HG02870 (cell line): ENCODE data around the gene MTFR1L.
A peak's percentile ranks its signal among the peaks of the same experiment; 100 is the strongest.
"Not testable (repeated sequence)": the region's sequence is repeated elsewhere in the genome, so short reads cannot be mapped to it uniquely, and the experiment has no call there.

Experiments
- ATAC-seq: cut with Tn5 transposase; IDR thresholded peaks from one replicate; pipeline ENCODE4 v1.9.1; 2021; ENCODE audit warnings: mild to moderate bottlenecking, moderate library complexity; ENCODE audit not compliant: unreplicated experiment

MTFR1L gene

DNA sequence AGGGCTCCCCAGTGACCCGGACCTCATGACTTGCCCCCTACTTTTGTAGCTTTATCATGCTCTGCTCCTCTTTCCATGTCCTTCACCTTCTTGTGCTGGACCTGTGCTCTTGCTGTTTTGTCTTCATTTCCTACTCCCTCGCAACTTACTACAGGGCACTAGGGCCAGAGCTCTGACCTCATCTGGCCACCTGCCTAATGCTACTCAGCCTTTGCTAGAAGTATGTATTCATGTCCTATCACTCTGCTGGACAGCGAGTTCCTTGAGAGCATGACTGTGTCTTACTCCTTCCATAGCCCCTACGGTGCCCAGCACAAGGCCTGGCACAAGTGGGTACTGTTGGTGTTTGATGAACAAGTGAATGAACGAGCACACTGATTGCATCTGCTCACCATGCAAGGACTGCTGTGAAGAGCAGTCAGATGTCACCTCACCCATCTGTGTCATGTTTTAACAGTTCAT lies 1.9 kb downstream of the MTFR1L start:
- ATAC-seq = no peak

DNA sequence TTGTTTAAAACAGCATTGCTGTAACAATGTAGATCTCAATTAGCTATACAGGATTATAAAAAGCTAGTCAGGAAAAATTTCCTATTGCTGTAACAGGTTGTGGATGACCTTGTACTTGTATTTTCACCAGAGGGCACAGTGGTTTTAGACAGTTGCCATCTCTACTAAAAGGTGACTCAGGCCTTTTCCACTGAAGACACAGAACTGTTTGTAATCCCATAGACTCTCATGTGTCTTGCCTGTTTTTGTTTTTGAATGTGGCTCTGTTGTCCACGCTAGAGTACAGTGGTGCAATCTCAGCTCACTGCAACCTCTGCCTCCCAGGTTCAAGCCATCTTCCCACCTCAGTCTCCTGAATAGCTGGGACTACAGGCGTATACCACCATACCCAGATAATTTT lies 5.9 kb downstream of the MTFR1L start:
- no peak for ATAC-seq

DNA sequence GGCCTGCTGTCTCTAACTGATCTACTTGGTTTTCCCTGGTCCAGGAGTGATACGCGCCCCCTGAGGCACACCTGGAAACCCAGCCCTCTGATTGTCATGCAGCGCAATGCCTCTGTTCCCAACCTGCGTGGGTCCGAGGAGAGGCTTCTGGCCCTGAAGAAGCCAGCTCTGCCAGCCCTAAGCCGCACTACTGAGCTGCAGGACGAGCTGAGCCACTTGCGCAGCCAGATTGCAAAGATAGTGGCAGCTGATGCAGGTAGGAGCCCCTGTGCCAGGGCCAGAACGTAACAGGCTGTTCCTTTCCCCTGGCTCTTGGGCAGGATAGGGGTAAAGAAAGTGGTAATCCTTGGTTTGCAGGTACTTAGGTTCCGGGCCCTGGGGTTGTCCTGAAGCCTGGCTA lies 6.8 kb downstream of the MTFR1L start:
- no peak for ATAC-seq

DNA sequence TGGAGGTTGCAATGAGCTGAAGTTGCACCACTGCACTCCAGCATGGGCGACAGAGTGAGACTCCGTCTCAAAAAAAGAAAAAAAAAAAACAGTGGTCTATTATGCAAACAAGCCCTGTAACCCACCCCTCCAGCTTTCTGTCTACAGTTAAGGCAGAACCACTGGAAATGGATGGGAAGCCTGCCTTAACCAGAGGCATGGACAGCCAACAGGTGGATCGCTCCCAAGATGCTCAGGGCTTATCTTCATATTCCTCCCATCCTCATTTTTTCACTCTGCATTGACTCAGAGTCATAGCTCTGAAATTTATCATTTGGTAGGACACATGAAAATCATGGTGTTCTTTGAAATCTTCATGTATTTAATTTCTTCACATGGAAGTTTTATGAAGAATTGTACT lies 8.7 kb downstream of the MTFR1L start:
- no peak for ATAC-seq

DNA sequence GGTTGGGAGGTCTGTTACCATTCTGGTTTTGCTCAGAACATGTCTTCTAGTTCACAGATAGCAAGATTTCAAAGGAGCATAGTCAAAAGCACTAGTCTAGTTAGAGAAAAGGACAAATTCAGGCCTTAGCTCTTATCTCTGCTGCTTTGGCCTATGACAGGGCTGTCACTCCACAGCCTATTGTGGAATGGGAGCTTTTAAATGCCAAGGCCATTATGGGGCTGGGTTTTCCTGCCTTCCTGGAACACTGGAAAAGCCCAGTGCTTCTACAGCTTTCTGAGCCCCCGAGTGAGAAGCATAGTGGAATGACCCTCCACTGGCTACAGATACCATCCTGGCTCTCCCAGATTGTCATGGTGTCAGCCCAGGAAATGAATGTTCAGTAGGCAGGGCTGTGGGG lies 9.3 kb downstream of the MTFR1L start:
- ATAC-seq = no peak

DNA sequence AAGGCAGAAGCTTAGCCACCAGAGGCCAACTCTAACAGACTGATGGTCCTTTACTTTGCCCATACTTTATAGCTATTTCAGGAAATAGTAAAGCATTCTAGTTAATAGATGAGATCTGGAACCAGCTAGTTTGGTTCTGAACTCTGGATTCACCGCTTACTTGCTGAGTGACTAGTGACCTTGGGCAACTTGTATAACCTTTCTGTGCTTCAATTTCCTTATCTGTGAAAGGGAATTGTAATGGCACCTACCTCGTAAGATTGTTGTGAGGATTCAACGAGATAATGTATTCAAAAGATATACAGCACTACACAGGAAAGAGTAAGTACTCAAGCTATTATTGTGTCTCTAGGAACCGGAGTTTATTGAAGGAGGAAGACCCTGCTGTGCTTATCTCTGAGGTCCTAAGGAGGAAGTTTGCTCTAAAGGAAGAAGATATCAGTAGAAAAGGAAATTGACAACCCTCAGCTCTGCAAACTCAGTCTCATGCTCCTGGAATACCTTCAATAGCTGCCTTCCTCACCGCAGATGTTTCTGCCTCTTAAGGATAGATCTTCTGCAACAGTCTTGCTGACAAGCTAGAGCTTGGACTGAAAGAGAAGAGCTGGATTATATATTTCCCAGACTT lies 11.9 kb downstream of the MTFR1L start:
- no peak for ATAC-seq

DNA sequence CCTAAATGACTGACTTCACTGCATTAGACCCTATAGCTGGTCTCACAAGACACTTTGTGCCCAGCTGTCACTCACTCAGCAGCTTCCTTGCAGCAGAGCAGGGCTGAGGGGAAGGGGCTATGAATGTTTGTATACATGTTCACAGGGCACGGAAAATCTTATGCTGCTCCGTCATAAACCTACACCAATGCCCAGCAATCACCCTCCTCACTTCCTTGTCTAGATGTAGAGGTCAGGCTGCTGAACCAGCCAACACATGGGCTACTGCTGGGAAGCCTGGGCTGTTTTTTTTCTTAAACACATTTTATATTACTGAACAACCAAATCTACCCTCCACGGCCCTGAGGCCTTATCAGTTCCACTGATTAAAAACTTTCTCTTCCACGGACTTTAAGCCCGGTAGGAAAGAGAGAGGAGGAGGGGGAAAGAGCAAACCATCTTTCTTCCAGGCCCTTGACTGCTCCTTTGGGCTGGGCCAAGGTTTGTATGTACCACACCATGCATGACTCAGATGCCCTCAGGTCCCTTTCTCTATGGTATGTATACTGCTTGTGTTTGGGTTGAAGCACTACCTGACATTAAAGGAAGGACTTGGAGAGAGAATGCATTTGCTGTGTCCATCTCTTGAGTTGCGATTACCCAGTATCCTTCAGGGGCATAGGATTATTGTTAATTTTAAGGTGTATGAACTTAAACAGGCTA lies 12.7 kb downstream of the MTFR1L start:
- ATAC-seq = no peak

DNA sequence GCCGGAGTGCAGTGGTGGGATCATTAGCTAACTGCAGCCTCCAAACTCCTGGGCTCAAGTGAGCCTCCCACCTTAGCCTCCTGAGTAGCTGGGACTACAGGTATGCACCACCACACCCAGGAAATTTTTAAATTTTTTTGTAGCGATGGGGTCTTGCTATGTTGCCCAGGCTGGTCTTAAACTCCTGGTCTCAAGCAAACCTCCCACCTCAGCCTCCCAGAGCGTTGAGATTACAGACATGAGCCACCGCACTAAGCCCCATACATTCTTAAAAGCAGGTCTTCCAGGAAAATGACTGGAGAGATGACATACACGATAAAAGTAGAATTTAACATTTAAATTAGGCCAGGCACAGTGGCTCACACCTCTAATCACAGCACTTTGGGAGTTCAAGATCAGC lies 13.4 kb downstream of the MTFR1L start:
- ATAC-seq = no peak

DNA sequence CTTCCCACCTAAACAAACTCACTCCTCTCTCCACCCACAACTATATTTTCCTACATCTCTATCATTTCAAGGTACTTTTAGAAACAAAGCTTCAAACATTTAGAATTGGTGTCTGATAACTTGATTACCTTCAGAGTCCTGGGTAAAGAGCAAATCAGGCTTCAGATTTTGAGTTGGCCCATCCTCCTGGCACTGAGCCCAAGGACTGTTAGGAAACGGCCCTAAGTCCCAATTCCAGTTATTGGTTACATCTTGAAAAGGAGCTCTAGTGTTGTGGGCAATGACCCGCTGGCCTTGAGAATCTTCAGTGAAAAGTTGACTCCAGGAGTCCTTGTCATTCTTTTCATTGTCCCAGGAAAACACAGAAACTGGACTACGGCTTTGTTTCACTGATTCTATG lies 15.1 kb downstream of the MTFR1L start:
- no peak for ATAC-seq

DNA sequence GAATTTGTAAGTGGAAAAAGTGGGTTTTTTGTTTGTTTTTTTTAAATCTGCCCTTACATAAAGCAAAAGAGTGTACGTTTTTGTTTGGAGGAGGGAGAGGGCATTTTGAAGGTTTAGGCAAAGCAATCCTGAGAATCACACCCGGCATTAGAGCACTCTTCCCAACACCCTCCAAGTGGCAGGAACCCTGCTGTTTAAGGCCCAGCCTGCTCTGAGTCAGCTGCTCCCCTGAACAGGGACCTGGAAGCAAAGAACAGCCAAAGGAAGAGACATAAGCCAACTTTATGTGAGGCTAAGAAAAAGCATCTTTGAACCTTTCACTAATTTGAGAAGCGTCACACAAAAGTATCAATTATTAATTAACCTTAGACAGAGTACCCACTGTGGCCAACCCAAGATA lies 16.9 kb downstream of the MTFR1L start:
- ATAC-seq = no peak

DNA sequence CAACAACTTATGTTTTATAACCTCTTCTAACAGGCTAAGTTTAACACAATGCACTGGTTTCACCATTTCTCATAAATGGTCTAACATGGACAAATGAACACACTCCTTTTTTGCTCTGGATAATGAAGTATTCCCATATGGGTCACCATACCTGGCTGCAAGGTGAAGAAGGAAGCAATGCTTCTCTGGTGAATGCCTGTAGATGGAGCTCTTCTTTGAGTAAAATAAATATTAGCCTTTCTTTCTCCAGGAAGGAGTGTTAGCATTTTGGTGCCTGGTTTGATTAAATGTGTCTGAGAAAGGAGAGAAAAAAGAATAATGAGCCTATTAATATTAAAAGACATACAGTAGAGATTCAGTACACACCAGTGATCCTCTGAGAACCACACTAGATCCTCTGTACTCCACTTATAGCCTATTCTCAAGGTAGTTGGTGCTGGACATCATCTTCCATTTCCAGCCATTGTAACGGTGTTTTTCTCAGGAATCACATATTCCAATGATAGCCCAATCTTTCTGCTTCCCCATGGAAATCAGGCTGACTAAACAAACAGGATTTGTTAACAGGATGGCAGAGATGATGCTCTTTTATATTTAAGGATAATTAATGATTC lies 17.6 kb downstream of the MTFR1L start:
- ATAC-seq = no peak

DNA sequence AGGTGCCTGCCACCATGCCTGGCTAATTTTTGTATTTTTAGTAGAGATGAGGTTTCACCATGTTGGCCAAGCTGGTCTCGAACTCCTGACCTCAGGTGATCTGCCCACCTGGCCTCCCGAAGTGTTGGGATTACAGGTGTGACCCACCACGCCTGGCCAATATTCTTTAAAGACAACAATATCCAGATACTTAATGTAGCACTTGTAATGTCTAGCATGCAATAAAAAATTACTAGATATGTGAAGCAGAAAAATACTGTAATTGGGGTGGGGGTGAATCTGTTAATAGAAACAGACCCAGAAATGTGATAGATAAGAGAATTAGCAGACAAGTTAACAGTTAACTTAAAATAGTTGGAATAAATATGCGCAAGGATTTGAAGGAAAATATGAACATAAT lies 20.1 kb downstream of the MTFR1L start:
- not testable (repeated sequence) for ATAC-seq

DNA sequence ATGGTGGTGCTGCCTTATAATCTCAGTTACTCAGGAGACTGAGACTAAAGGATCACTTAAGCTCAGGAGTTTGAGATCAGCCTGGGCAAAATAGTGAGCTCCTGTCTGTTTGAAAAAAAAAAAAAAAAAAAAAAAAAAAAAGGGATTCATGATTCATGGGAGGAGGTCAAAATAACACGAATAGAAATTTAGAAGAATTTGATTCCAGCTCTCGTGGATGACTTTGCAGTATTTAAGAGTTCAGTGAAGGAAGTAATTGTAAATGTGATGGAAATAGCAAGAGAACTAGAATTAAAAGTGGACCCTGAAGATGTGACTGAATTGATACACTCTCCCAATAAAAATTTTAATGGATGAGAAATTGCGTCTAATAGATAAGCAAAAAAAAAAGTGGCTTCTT lies 23.7 kb downstream of the MTFR1L start:
- no peak for ATAC-seq

DNA sequence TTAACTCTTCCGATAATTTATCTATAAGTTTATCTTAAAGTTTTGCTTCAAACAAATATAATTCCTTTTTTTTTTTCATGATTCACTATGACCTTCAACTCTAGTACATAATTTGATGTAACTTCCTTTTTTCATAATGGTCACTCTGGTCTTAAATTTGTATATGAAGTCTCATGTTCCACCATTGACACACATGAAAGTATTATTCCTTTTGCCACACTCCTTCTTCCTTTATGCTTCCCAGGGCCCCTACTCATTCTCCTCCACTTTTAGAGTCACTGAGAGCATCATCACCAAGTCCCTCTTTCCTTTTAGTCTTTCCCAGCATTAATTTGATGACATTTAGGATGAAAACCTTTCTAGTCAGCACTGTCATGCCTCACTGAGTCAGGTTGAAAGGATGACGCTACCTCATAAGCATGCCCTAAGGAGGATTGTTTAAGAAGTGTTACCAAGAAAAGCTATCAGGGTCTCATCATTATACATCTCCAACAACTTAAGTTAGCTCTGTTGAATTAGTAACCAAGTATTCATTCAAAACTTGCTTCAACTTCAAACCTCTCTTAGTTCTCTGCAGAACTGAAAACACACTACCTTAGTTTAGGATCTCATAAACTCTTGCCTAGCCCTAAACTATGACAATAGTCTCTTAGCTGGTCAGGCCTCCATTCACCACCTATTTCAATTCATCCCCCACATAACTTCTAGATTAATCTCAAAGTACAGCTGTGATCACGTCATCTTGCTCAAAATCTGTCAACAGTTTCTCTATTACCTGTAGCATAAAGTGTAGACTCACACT lies 25.0 kb downstream of the MTFR1L start:
- no peak for ATAC-seq

DNA sequence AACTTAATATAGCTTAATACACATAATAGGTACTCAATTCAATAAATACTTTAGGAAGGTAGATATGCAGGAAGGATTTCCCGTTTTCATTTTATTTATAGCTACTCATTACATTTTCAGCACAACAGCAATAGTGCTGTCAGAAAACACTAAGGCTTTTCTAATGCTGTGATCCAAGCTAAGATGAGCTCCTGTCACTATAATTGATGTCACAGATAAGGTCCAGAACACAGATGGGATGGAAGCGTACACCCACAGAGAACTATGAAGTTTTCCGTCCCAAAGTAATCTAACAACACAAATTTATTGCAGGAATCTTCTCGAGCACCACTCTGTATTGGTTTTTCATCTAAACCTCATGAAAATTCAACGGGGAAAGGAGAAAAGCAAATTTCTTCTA lies 25.9 kb downstream of the MTFR1L start:
- no peak for ATAC-seq

DNA sequence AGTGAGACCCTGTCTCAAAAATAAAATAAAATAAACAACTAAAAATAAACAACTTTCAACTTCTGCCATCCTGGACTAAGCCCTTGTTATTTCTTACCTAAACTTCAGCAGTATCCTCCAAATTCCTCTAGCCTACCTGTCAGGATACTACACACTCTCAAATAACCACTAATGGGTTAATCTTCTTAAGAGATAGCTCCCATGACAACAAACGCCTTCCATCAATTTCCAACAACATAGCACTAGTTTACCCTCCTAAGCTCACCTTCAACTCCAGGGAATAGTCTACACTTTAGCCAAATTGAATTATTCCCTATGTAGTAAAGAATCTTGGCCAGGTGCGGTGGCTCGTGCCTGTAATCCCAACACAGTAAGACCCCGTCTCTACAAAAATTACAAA lies 28.2 kb downstream of the MTFR1L start:
- ATAC-seq = no peak

DNA sequence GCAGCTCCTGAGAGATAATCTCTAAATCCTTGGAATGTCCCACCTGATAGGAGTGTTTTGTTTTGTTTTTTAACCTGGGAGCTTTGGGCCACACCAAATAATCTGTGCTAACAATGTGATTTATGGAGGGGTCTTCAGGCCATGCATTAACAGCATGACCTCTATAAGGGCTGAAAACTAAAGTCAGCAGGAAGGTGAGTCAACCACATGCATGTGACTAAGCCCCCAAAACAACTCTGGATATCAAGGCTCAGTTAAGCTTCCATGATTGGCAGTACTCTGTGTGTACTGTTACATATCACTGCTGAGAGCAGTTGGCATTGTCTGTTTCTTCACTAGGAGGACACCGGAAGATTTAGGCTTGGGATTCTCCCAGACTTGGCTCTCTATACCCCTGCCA lies 28.8 kb downstream of the MTFR1L start:
- ATAC-seq = no peak

DNA sequence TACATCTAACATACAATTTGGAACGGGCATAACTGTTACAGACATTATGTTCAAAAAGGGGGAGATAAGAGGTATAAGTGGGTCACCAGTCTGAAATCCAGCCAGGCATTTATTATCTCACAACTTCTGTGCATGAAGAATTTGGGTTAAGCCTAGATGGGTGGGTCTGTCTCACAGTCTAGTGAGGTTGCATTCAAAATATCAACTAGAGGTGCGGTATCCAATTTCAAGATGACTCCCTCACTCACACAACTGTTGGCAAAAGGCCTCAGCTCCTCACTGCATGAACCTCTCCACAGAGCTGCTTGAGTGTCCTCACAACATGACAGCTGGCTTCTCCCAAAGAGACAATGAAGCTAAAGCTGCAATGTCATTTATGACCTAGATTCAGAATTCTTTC lies 34.8 kb downstream of the MTFR1L start:
- ATAC-seq = no peak

DNA sequence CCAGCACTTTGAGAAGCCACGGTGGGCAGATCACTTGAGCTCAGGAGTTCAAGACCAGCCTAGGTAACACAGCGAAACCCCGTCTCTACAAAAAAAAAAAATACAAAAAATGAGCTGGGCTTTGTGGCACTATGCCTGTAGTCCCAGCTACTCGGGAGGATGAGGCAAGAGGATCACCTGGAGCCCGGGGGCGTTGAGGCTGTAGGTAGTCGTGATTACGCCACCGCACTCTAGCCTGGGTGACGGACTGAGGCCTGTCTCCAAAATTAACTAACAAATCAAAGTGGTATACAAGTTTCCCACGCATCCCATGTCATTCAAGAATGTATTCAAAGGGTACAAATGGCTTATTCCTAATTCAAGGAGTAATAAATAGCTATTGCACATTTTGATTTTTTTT lies 37.1 kb downstream of the MTFR1L start:
- no peak for ATAC-seq

DNA sequence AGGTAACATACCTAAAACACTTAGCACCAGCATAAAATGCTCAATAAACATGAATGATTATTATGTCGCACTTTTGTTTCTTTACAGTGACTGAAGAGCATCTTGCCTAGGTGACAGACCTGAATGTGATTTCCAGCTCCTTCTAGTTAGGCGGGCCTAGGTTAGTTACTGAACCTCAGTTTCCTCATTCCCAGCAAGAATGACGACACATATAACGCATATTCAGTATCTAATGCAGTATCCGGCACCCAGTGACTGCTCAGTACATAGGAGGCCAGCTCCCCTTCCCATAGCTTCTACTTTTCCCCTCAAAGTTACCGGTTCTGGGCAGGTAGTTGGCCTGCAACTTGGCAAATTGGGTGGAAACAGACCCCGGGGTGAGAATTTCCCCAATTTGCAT lies 38.7 kb downstream of the MTFR1L start:
- ATAC-seq = no peak

DNA sequence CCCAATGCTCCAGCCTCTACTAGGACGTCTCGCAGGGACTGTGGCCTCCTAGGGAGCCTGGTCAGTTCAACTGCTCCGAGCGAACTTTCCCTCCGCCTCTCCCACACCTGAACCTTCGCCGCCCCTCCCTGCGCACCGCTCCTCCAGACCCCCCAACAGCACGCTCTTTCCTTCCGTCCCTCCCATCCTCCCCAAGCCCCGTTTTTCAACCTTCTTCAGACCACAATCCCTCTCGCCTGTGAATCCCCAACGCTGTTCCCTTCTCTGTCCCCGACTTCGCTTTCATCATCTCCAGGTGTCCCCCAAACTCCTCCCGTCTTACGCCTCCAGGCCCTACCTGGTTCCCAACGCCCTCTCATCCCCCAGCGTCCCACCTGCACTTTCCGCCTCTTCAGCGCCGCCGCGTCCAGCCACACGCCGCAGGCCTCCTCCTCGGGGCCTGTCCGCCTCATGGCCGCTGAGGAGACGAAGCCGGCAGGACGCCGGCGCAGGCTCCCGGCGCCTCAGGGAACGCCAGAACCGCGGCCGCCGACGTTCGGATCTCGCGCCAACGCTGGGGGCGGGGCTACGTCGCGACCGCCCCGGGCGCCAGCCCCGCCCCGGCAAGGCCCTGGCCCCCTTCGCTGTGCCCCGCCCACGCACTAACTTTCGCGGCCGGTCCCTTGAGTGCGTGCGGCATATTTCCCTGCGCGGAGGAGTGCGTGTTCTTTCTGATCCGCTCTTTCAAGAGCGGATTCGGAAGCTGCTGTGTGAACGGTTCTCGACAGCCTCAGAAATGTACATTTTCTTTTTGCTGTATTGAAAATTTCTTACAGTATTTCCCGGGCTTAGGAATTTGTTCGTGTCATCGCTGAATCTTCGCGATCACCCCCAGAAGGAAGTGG lies 39.4 kb downstream of the MTFR1L start, which contains the start of gene AUNIP:
Gene AUNIP, minus strand, starts transcription at position 552 of the 884 bp plus-strand sequence. Its CDS starts 100 bp downstream, at position 452.
- ATAC-seq = peak; percentile 75
